ENCODE measurements around the gene GHRL.

DNA sequence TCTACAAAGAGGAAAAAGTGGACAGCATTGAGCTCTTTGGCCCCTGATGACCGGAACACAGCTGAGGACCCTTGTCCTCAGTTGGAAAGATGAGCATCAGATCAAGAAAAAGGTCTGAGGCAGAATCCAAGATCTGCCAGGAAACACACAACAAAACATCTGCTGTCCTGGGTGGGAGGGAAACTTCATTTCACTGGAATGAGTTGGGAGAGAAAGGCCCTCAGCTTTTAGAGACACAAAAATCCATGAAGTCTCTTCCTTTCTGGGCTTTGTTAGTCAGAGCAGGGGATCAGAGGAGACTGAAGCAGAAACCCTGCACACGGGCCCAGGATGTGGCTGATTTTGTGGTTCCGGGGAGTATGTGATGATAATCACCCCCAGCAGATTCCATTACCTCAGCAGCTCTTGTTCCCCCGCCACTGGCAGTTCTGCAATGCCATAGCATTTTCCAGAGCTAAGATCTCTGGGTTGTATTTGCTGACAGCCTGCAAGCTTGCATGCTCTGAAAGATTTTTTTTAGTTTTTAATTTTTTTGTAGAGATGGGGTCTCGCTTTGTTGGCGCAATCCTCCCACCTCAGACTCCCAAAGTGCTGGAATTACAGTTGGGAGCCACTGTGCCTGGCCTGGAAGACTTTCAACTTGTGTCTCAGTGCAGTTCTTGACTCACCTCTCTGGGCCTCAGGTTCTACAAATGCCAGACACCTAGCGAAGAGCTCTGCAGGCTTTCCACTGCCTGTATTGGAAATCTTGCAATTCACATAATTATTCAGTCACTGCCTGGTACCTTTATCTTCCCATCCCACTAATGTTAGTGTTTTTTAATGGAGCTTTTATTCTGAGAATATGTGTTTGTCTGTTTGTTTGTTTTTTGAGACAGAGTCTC lies 50.3 kb downstream of the GHRL start:
- TF ChIP-seq, protein P1, sequence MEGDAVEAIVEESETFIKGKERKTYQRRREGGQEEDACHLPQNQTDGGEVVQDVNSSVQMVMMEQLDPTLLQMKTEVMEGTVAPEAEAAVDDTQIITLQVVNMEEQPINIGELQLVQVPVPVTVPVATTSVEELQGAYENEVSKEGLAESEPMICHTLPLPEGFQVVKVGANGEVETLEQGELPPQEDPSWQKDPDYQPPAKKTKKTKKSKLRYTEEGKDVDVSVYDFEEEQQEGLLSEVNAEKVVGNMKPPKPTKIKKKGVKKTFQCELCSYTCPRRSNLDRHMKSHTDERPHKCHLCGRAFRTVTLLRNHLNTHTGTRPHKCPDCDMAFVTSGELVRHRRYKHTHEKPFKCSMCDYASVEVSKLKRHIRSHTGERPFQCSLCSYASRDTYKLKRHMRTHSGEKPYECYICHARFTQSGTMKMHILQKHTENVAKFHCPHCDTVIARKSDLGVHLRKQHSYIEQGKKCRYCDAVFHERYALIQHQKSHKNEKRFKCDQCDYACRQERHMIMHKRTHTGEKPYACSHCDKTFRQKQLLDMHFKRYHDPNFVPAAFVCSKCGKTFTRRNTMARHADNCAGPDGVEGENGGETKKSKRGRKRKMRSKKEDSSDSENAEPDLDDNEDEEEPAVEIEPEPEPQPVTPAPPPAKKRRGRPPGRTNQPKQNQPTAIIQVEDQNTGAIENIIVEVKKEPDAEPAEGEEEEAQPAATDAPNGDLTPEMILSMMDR (IDR thresholded peaks at IDR 0.05) = no peak
- TF ChIP-seq EZH2phosphoT487 (IDR thresholded peaks at IDR 0.05) = no peak
- TF ChIP-seq EZH2 (IDR thresholded peaks at IDR 0.05) = no peak
